Stimulated activated CD8-positive, alpha-beta memory T cell treated with anti-CD3 and anti-CD28 coated beads, Interleukin-15, amount 100 ng/mL, for 1 hour (primary cell): ENCODE results near the gene MLPH.

Source experiments
- DNase-seq: peaks from one replicate; pipeline ENCODE4 v3.0.0-alpha.2; 2020; ENCODE audit warnings: low read depth

Gene MLPH

DNA sequence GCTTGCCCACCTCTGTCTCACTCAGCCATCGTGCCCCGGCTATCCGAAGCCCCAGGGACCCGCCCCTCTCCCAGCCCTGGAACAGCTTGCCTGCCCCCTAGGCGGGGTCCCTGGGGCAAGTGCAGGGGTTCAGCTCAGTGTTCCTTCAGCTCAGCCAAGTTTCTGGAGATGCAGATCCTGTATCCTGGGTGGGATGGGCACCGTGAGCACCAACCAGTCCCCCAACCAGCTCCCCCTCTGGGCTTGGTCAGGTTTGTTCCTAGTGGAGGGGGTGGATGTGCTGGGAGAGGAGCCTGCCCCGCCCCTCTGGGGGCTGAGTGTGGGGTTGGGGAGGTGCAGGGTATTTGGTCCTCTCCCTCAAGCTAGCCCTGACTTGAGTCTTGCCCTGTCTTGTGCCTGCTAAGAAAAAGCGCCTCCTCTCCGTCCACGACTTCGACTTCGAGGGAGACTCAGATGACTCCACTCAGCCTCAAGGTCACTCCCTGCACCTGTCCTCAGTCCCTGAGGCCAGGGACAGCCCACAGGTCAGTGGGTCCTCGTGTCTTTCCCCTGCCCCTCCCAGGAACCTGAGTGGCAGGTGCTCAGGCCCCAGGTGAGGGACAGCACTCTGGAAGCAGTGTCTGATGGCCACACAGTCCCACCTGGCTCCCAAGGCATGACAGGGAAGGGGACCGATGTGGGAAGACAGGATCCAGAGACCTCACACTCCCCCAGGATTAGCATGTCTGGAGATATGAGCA is 32.6 kb downstream of the MLPH start:
- no peak for DNase-seq

DNA sequence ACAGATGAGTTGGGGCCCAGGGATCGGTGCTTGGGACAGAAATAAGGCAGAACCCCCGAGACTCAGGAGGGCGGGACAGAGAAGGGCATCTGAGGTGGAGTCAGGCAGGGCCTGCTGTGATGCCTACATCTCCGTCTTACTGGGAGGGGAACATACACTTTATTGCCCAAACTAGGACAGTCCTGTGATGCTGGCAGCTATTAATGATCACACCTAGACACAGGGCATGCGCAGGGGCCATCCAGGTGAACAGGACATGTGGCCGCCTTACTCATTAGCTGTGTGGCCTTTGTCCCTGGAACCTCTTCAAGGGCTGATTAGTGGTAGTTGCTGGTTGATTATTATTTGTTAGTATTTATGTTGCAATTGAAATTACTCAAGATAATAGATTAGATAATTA is 33.2 kb downstream of the MLPH start:
- no peak for DNase-seq

DNA sequence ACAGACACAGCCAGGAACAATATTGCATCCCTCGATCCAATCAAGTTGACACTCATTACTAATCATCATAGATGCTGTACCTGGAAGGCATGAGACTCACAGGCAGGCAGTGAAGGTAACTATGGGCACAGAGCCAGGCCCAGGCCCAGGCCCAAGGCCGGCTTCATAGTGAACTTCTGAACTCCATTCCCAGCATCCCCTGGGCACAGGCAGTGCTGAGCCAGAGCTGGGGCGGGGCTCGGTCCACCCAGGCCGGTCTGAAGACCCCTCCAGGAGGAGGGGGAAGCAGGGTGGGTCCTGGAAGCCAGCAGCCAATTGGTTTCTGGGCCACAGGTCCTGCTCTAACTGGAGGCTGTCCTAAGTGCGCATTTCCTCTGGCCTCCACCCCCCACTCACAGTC is 37.6 kb downstream of the MLPH start:
- no peak for DNase-seq

DNA sequence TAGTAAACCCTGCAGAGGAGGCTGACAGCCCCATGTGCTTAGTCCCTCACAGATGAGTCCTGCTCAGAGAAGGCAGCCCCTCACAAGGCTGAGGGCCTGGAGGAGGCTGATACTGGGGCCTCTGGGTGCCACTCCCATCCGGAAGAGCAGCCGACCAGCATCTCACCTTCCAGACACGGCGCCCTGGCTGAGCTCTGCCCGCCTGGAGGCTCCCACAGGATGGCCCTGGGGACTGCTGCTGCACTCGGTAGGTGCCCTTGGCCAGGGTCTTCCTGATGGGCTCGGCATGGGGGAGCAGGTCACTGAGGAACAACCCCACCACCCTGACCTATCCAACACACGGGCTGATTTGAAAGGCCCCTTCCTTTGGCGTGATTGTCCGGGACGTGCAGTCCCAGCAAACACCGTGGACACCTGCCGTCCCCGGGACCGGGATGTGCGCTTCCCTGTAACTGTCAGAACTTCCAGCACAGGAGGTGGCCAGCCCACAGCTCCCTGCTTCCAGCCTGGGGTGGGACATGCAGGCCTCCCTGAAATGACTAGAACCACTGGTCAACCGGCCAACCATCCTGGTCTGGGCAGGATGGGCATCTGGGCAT is 38.6 kb downstream of the MLPH start:
- no peak for DNase-seq

DNA sequence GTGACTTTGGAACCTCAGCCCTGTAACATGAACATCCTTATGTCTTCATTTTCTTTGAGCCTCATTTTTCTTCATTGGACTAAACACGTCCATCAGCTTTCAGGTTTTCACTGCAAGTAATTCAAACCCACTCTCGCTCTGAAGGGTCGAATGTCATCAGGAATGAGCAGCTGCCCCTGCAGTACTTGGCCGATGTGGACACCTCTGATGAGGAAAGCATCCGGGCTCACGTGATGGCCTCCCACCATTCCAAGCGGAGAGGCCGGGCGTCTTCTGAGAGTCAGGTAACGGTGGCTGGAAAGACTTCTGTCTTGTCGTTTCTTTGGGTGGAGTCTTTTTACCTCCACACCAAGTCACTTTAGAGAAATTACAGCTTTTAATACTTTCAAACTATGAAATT is 40.2 kb downstream of the MLPH start:
- DNase-seq = no peak

DNA sequence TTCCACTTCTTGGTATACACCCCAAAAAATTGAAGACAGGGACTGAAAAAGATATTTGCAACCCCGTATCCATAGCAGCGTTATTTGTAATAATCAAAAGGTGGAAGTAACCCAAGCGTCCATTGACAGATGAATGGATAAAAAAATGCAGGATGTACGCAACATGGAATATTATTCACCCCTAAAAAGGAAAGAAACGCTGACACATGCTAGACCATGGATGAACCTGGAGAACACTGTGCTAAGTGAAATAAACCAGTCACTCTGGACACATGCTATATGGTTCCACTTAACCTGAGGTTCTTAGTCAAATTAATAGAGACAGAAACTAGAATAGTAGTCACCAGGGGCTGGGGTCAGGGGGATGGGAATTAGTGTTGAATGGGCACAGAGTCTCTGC is 40.7 kb downstream of the MLPH start:
- DNase-seq = no peak

DNA sequence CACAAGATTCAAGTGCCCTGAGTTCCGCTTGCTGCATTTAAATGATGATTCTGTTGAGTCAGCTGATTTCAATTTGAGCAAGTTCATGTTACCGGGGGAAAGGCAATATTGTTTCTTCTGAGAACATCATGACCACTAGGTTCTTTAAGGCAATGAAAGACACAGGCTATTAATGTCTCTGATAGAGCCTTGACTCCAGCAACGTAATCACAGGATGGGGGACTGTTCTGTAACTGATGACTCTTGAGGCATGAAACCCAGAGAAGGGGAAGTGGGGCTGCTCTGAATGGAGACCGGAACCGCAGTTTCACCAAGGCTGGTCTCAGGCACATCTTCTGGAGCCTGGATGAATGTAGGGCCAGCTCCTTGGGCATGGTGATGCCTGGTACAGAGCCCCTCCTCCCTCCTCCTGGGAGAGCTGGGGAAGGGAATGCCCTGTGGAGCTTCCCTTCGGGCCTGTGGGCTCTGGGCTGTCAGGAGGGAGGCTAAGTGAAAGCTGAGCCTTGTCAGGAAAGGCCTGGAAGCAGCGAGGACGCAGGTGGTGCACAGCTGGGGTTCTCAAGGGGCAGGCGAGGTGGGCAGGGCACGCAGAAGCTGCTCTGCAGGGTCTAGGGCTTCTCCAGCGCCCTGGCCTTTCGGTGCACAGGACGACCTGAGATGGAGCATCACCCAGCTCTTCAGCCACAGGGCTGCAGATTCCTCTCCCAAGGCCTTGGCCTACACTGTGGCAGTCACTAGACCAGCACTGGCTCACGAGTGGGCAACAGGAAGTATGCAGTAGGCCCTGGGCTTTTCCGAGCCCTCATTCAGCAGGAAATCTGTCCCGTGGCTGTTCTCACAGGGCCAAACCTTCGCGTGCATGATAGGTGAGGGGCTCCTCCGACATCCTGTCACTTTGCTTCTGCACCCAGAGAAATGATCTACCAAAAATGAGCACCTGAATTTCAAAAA is 42.7 kb downstream of the MLPH start:
- no peak for DNase-seq

DNA sequence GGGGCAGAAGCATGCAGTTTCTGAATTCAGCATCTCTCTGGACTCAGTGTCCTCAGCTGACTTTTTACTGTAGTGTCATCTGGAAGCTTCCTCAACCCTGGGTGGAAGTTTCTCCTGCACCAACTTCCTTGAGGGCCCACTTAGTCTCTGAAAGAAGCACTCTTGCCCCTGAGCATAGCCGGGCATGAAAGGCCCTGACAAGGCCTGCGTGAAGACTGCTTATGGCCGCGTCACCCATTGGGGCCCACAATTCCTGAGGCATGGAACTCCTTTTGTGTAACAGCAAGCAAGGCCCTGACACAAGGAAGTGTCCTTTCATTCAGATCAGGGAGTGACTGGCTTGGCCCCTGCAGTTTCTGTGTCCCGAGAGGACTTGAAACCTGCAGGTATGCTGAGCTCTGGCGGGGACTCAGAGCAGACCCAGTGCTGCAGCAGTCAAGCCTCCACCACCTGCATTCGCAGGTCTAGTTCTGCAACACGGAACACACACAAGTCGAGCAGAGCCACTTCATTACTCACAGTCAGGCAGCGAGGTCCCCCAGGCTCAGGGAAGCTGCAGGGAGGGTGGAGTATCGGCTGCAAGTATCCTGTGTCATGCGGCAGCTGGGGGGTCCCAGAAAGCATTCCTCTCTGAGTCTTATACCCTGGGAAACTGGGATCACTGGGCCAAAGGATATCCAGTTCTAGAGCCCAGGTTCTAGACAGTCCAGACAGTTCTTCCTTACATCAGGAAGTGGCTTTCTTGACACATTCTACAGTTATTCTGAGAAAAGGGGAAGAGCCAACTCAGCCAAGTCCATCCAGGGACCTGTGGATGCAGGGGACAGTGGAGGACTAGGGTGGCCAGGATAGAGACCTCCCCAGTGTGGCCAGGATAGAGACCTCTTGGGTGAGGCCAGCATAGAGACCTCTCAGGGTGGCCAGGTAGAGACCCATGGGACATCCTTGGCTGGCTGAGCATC is 43.7 kb downstream of the MLPH start:
- DNase-seq = no peak

DNA sequence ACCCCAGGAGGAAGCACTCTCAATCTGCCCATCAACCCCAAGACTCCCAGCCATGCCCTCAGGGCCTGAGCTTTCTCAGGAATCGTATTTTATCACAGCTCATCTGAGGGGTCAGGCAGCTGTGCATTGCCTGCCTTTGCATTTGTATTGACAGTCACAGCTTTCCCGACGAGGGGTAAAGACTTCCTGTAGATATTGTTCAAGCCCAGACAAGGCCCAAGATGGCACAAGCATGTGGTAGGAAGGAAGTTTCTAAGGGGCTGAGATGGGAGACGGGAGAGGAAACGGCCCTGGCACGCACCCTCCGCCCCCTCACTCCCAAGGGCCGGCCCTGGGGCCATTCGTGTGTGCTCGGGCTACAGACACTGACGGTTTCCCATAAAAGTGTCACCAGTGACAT is 45.1 kb downstream of the MLPH start:
- DNase-seq = no peak

DNA sequence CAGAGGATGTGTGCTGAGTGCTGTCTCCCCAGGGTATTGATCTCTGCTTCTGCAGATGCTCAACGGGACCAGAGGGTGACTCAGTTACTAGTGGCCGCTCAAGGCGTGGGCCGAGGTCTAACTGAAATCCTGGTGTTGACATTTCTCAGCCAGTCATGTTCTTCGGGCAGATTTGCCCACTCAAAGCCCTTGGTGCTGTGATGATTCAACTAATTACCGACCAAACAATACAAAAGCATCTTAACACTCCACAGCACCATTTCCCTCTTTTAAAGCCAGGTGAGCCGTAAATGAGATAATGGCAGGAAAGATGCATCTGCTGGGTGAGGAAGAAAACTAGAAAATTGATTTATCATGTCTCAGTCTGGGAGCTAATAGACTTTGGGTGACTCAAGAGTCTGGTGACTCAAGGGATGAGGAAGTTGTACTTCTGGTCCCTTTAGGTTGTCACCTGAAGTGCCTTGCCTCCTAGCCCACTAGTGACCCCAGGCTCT is 46.7 kb downstream of the MLPH start:
- DNase-seq = no peak

DNA sequence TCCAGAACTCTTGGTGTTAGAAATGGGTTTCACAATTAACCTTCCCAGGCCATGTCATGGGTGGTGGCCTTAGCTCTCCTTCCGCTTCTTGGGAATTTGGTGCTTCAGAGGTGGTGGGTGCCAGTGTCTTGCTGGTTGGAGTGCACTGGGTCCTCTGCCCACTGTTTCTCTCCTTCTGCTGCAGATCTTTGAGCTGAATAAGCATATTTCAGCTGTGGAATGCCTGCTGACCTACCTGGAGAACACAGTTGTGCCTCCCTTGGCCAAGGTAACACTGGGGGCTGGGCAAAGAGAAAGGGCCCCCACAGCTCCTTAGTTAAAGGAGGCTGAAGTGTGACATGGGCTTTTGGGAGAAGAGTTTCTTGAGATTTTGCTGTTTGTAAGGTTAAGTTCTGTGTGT is 47.3 kb downstream of the MLPH start:
- DNase-seq = no peak

DNA sequence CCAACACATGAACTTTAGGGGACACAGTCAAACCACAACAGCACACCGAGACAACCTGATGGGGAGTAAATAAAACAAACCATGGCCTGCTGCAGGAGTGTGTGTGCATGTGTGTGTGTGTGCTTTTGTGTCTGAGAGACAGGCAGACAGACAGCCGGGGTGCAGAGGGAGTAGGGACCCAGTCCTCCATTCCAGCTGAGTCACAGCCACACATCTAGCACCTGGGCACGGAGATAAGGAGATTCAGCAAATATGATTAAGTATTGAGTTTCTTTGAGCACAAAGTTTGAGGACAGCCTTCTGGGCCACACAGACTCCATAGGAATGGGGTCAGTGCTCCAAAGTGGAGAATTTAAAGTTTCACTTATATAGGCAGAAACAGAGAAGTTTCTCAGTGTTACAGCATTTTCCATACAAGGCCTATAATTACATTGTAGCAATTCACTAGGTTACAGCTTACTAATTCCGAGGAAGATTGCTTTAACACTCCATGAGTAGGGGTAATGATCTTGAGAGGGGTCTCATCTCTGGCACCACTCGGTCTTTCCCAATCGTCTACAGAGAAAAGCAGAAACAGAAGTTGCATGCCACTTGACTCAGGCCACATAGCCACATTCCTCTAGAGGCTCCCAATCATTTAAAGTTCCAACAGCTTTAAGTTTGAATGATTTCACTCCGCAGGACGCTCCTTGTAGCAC is 48.5 kb downstream of the MLPH start:
- DNase-seq = no peak

DNA sequence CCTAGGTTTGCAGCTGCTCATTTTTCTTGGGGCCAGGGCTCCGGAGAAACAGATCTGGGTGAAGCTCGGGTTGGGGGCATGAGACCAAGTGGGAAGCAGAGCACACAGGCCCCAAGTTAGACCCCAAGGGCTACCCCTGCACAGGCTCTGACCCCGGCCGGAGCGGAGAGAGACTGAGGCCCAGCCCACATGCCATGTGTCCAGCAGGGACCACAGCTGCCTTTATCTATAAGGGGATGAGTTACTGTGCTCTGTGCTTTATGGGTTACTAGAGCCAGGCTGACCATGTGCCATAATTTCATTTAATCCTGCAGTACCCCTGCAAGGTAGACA is 49.0 kb downstream of the MLPH start:
- DNase-seq = no peak

DNA sequence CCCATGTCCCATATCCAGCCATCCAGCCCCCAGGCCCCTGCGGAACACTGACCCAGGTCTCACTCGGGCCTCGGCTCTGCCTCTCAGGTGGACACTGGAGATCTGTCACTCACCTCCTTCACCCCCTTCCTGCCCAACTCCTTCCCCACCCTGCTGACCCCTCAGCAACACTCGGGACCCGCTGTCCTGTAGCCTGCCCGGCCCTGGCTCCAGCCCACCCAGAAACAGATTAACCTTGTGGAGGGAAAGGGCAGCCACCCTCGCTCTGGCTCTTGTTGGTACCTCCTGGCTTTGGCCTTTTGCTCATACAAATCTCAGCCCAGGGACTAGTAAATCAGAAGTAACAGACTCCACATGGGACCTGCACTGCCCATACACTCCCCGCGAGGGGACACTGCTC is 49.6 kb downstream of the MLPH start:
- DNase-seq = no peak

DNA sequence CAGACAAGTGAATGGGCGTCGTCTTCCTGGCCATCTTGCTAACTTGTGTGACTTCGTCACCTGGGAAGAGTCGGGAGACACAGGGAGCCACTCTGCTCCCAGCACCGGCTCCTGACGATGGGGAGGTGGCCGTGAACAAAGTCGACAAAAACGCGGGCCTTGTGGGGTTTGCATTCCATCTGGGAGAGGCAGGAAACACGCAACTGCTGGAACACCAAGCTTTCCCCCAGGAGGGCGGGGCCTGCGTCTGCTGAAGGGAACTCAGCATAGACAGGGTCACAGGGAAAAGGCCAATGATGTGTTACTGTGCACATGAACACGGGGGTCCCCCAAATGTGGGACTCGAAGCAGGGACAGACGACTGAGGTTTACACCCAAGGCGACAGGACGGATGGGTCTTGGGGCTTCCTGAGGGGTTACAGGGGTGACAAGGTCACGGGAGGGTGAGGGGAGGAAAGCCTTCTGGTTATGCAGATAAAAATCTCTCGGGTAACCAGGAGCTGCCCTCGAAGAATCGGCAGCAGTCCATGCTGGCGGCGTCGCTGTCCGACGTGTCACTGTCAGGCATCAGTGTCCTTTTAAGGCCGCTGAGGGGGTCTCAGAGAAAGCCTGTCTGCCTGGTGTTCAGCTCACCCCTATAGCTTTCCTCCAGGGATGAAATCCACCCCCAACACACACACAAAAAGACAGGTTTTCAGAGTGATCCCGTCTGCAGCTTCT is 51.1 kb downstream of the MLPH start:
- no peak for DNase-seq

DNA sequence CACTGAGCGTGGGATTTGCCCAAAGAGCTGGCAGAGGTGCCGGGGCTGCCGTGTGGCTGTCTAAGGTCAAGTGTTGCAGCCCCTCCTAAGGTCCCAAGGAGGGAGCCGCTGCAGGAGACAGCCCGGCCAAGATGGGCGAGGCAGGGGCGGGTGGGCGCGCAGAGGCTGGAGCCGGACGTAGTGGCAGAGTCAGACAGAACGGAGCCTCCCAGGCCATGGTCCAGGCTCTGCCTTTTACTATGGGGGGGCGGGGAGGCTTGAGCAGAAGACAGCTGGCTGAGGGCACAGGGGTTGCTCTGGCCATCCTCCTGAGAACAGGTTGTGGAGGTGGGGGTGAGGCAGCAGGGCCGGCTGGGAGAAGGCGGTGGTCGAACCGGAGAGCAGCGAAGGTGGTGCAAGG is 51.9 kb downstream of the MLPH start:
- DNase-seq = no peak

DNA sequence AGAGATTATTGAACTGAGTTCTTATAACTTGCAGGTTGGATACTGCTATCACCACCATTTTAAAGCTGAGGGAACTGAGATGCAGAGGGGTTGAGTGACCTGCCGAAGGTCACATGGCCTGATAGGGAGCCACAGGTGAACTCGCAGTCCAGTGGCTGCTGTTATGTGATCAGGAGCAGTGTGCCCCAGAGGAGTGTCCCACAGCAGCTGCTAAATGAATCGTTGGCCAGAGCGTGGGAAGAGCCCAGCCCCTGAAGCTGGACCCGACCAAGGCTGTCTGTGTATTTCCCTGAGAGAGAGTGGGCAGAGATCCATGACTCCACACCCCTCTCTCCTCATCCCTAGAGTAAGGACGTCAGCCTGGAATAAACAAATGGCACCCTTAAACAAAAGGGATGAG is 52.6 kb downstream of the MLPH start:
- no peak for DNase-seq

DNA sequence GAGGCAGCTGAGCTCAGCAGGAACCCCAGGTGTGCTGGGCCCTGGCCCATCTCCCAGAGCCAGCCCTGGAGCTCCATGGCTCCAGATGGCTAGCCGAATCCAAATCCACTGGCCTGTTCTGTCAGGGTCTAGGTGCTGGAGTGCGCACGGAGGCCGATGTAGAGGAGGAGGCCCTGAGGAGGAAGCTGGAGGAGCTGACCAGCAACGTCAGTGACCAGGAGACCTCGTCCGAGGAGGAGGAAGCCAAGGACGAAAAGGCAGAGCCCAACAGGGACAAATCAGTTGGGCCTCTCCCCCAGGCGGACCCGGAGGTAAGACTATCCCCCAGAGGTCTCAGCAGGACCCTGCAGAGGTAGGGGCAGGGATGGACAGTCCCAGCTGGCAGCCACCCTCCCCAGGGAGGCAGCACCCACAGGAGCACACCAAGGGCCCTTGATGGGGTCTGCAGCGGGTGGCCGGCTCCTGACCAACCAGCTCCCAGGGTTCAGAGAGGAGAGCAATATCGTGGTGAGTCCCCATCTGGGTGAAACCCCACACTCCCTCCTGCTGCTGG is 53.2 kb downstream of the MLPH start:
- DNase-seq = no peak

DNA sequence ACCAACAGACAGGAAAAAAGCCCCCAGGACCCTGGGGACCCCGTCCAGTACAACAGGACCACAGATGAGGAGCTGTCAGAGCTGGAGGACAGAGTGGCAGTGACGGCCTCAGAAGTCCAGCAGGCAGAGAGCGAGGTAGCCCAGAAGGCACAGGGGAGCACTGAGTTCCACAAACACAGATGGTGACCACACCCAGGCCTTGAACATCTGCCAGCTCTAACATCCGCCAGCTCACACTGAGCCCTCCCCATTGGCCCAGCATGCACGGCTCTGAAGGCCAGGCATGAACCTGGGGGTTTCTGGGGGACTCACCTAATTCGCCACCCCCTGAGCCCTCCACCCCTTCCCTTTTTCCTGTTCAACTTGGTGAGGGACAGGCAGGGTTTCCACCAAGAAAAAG is 53.8 kb downstream of the MLPH start:
- no peak for DNase-seq

DNA sequence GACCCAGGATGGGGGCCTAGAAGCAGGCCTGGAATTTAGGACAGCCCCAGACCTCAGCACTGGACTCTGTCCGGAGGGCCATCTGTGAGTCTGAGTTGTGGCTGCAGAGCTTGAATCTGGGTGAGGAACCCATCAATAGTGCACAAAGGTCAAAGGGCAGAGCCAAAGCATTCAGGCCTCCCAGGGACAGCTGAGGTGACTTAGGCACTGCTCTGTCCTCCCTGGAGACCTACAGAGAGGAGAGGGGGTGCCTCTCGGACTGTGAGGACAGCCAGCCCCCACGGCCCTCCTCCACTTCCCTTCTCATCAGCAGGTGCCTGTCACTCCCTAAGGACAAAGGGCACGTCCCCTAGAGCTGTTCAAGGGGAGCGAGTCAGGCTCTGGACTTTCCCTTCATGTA is 54.2 kb downstream of the MLPH start:
- no peak for DNase-seq
